GM21723 (cell line): Measurements from ENCODE around the gene CLINT1.

Experiments used
- ATAC-seq: cut with Tn5 transposase; IDR thresholded peaks from one replicate; pipeline ENCODE4 v1.9.1; 2021; ENCODE audit warnings: mild to moderate bottlenecking, moderate library complexity; ENCODE audit not compliant: unreplicated experiment

CLINT1 gene

DNA sequence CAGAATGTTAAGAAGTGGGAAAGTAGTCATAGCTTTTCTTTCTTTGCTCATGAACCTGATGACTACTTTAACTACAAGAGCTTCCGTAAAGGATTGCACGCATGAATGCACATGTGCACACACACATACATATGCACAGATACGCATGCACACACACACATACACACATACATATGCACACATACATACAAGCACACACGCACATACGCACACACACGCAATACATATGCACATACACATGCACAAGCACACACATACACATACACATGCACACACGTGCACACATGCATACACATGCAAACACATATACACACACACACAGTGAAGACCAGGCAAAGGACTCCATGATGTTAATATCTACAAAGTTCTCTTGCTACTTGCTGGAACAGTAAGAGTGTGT is 92.5 kb downstream of the CLINT1 start:
- no peak for ATAC-seq

DNA sequence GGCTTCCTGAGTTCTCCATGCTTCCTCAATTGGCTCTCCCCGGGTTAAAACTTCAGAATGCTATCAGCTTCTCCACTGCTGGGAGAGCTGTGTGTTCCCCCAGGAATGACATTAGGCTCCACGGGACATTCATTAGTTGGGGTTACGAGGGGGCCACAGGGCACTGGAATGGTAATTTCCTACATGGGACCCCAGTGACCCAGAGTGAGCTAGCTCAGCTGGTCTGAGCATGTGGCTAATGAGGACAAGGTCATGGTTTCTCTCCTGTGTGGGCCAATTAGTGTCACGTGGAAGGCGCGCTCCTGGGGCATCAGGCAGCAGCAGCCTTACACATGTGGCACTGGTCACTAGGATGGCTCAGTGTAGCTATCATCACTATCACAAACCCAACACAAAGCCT is 94.4 kb downstream of the CLINT1 start:
- ATAC-seq, result no peak

DNA sequence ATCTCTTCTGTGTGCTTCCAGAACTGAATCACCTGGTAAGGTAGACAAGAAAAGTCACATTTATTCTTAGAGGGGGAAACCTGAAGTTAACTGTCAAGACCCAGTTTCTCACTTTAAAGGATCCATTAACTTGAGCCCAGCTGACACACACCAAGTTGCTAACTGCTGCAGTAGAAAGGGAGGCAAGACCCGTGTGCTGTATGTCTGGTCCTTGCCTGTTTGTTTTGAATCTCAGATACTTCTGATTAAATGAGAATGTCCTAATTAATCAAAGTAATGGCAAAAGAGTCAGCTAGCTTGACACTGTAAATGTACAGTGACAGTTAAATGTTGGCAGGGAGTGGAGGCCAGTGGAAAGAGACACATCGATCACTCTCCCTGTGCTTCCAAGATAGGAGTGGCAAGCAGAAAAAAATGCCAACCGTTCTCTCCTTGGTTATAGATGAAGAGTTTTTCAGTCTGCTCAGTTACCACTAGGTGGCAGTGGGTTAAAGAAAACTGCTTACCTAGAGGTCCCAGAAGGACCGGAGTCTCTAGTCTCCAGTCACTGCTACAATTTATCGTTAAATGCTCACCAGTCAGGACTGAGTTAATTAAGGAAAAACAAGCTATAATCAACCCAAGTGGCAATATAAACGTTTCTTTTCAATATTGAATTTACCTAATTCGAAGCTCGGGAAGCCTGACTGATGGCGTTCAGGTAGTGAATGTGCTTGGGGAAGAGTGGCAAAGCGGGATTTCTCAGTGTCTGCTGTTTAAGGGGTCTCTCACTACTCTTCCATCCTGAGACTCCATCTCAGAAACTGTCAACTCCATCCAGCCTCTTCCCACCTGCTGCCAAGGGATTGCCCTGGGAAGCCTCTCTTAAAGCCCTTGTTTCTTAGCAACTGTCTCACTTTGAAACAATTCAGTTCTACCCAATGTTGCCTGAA is 97.0 kb downstream of the CLINT1 start:
- peak; percentile 80 for ATAC-seq

DNA sequence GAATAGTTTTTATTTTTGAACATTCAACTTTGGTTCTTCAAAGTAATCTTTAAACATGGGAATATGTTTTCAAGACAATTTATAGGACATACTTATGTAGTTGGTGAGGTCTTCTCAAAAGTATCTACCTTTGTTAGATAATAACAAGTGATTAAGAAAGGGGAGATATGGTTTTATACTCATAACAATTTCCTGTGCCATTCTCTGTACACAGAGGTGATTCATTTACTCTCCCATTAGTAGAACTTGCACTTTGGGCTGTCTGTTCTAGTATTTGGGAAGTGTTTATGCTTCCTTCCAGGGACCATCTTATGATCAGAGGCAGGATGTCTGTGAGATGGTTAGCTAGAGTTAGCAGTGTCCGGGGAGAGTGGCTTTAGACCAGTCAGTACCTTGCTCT is 100.2 kb downstream of the CLINT1 start:
- no peak for ATAC-seq

DNA sequence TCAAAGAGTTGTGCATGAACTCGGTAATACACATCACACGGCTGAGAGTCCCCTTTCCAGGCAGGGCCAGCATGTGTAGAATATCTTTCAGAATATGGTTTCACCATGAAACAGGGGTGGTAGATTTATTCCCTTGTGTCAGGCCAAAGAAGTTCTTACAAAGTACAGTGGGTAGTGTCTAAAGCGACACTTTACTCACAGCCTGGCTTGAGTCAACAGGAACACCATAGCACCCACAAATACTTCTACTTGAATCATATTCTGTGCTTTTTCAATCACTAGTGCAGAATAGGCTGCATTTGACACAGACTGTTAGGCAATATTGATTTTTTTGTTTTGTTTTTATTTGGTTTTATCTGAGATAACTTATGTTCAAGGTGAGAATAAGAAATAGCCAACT is 102.8 kb downstream of the CLINT1 start:
- ATAC-seq, result no peak

DNA sequence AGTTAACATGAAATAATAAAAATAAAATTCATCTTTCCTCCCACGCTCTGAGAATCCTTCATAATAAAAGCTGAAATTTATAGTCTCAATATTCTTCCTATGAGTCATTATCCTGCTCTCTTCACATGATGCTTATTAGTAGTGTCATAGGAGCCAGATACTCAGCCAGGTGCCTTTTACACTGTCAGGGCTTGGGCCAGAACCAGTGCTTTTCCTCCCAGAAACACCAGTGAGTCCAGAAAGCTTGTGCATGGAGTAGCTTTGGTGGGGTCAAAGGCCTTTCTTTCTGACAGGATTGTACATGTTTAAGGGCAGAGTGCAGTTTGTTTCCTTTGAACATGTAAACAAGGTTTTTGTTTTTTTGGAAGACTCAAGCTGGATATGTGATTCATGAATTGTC is 108.6 kb downstream of the CLINT1 start:
- no peak for ATAC-seq

DNA sequence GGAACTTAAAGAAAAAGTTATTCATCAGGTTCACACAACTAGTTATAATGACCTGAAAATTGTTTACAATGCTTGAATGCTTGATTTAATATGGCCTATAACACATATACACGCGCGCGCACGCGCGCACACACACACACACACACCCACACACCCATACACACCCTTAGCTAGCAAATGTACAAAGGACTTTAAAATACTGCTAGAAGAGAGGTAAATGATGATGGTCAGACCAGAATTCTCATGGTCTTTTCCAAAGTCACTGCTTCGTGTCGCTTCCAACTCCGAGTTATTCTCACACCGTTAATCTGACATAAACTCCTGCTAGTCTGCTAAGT is 109.5 kb downstream of the CLINT1 start:
- ATAC-seq, result no peak

GRCh38 chr5:157748760-157749461 is 110.0 kb downstream of the CLINT1 start:
- ATAC-seq, result no peak

DNA sequence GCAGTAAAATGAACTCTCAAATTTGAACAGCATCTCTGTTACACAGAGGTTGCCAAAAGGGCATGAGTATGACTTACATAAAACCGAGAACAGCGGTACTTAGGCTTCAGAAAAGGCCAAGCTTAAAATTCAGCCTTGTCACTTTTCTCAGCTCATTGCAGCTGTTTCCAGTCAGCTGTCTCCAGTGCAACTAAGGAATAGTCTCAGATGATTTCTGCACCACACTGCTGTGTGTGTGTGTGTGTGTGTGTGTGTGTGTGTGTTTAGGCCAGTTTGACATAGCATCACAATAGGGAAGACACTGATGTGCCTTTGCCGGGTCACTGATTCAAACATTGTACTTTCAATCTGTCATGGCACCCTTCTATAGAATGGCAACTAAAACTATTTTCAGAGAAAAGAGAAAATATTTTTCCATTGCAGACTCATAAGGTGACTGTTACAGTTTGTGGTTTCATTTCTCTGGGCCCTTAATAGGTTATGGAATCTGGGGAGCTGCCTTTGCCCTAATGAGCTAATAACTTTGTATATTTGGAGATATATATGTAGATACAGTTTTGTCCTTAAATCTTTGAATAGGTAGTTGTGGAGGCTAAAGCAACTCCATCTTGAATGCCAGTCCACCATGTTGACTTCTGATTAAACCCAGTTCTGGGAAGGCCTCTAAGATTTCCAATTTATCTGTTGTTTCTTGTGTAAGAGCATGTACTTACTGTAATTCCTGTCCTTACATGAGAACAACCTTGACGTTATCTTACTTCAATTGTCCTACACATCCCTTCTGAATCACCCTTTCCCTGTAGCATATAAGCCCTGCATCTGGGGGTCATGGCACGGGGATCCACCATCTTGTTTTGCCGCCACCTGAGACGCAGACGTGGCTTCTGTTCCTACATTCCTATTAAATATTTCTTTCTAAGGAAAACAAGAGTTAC is 110.9 kb downstream of the CLINT1 start:
- no peak for ATAC-seq

- ATAC-seq, result no peak
These were observed 111.7 kb downstream of the CLINT1 start for GRCh38 chr5:157747173-157747740.

DNA sequence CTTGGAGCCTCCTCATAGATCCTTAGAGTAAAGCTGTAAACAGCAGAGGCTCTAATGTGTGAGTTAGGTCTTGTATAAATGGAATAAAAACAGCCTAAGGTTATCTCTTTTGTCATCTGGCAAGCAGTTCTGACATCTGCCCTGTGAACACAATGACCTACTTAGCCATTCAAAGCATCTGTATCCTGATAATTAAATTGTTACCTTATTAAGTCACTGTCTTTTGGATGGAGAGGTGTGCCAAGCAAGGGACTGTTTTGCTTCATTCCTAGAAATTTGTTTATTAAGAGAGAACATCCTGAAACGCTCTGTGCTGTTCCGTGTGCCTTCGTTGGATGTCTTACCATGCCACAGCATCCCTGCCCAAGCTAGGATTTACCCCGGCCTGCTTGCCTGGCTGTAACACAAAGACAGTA is 113.9 kb downstream of the CLINT1 start:
- no peak for ATAC-seq

GRCh38 chr5:157744051-157745011 is 114.6 kb downstream of the CLINT1 start:
- peak; percentile 39 for ATAC-seq

GRCh38 chr5:157743163-157744050 is 115.5 kb downstream of the CLINT1 start, which contains the start of gene LSM11:
Gene LSM11, plus strand, starts transcription at chr5:157743712. Its CDS starts 39 bp downstream, at chr5:157743751.
- ATAC-seq, result peak; percentile 93

- ATAC-seq, result no peak
These were observed 117.8 kb downstream of the CLINT1 start for GRCh38 chr5:157741131-157741530.

DNA sequence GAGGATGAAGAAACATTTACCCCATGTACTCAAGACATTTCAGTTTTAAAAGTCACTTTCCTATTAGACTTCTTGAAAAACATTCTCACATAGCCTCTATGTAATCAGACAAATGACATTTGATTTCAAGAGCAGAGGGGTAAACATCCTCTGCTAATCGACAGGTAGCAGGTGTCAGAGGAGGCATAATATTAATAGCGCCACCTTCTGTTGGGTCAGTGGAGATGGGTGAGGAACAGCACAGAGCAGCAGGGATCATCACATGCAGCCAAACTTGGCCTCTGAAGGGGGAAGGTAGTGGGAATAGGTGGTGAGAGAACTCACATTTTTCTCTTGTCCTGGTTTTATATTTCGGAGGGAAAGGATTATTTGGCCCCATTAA is 118.7 kb downstream of the CLINT1 start:
- ATAC-seq, result no peak

DNA sequence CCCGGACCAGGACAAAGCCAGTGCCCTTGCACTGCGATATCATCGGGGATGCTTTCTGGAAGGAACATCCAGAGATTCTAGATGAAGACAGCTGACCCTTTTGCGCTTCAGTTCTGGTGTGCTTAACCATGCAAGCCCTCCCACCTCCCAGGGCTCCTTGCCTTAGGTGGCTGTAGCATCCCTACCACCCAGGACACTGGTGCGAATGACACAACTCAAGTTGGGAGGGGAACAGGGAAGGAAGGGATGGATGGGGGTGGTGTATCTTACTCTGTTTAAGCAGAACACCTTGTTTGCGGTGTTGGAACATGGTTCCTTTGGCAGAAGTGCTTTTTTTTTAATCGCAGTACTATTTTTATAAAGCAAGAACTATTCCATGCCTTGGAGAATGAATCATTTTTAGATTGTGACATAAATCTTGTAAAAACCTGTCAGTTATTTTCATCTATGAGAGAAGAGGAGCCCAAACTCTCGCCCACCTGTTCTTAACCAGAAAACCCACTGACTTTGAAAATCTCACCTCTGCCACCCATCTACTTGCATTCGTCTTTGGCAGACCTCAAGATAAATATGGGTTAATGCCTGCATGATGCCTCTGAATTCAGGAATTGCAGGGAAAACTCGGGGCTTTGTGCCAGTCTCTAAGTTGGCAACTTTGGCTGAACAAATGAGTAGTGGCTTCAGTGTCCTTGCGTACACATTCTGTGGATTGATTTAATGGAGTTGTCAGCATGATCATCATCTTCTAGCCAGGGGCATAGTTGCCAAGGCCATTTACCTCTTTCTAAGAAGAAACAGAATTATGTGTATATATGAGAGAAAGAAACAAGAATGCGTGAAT is 119.3 kb downstream of the CLINT1 start:
- no peak for ATAC-seq

DNA sequence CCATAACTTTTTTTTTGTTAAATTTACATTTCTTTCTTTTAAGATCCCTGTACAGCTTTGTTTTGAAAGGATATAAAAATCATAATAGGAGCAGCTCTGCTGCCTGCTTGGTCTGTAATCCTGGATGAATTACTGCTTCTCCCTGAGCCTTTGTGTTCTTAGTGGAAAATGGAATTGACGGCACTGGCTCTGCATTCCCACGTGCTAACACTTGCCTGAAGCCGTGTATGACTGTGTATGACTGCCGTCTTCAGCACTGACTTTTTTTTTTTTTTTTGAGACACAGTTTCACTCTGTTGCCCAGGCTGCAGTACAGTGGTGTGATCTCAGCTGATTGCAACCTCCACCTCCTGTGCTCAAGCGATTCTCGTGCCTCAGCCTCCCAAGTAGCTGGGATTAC is 123.0 kb downstream of the CLINT1 start:
- no peak for ATAC-seq
